SK-N-DZ (cell line): ENCODE measurements around the gene PARVA. TPM values are rescaled to one million over a fixed set of nuclear protein-coding genes. Genes with fewer than 3 reads are reported as not detected.
A peak's percentile ranks its signal among the peaks of the same experiment; 100 is the strongest.
"Not testable (repeated sequence)": the region's sequence is repeated elsewhere in the genome, so short reads cannot be mapped to it uniquely, and the experiment has no call there.

Source experiments
- DNase-seq: peaks from one replicate; pipeline ENCODE4 v3.0.0-alpha.2; 2015; ENCODE audit warnings: low spot score
- polyA plus RNA-seq, 2 experiments: library from polyadenylated mRNA; depleted of rRNA; stranded (reverse); fragments of >200 nt; gene quantifications; 2 replicates each; pipeline ENCODE4 v1.2.3, GENCODE V29; 2014

Gene PARVA, protein sequence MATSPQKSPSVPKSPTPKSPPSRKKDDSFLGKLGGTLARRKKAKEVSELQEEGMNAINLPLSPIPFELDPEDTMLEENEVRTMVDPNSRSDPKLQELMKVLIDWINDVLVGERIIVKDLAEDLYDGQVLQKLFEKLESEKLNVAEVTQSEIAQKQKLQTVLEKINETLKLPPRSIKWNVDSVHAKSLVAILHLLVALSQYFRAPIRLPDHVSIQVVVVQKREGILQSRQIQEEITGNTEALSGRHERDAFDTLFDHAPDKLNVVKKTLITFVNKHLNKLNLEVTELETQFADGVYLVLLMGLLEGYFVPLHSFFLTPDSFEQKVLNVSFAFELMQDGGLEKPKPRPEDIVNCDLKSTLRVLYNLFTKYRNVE
- polyA plus RNA-seq (2014; cell fraction: cytosol; rRNA removed), result 63.4 and 64.4 TPM in 2 replicates
- polyA plus RNA-seq (2014; cell fraction: nucleus; rRNA removed), result 26.6 and 30.5 TPM in 2 replicates

DNA sequence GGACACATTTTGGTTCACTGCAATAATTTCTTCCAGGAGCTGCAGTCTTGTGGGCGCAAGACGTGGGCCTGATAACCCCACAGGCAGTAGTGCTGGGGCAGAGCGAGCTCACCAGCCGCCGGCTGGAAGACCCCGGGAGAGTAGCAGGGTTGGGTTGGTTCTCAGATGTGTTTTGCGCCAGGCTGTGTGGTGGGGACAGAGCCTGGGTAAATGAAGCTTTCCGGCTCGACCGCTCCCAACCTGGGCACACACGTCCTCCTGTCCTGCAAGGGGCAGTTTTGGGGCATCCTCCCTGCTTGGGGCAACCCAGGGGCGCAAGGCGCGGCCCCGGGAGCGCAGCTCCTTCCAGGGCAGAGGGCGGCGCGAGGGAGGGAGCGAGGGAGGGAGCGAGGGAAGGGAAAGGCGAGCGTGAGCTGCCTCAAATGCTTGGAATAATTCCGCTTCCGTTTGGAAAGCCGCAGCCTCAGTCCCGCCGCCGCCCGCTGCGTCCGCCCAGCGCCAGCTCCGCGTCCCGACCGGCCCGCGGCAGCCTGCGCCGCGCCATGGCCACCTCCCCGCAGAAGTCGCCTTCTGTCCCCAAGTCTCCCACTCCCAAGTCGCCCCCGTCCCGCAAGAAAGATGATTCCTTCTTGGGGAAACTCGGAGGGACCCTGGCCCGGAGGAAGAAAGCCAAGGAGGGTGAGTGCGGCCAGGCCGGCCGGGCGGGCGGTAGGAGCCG, at the start of gene PARVA:
TSS of gene PARVA (plus strand) at position 466 of the 718 bp plus-strand sequence. CDS start at position 543, 77 bp downstream.
- DNase-seq, result no peak

DNA sequence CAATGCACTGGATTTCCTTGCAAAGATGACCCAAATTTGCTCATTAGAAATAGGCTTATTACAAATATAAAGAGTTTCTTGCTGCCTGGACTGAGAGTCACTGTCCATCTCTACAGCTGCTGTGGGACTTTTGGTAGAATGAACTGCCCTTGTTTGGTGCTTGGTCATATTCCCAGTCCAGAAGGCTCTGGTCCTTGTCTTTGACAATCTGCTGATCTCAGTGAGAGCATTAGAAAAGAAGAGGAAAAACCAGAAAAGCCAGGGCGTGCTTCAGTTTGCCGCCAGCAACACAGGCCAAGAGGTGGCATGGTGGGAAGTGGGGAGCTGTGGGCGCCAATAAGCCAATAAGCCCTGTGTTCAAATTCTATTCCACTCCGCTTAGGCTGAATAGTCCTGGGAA, 48.2 kb upstream of the PARVA start:
- DNase-seq, result no peak

DNA sequence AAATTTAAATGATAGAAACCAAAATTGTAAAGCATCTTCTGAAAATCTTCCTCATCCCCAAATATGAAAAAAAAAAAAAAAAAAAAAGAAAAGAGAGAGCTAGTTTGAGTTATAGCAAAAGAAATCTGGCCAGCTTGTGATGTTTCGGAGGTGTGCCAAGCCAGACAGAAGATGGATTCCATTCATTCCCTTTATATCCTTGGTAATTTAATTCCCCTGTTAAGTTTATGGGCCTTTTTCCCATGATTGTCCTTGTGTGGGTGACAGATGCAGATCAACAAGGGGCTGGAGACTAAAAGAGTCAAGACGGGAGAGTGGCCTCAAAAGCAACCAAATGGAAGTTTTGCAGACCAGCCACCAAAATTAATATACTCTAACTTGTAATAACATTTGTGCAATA, 47.6 kb upstream of the PARVA start:
- peak; percentile 56 for DNase-seq

DNA sequence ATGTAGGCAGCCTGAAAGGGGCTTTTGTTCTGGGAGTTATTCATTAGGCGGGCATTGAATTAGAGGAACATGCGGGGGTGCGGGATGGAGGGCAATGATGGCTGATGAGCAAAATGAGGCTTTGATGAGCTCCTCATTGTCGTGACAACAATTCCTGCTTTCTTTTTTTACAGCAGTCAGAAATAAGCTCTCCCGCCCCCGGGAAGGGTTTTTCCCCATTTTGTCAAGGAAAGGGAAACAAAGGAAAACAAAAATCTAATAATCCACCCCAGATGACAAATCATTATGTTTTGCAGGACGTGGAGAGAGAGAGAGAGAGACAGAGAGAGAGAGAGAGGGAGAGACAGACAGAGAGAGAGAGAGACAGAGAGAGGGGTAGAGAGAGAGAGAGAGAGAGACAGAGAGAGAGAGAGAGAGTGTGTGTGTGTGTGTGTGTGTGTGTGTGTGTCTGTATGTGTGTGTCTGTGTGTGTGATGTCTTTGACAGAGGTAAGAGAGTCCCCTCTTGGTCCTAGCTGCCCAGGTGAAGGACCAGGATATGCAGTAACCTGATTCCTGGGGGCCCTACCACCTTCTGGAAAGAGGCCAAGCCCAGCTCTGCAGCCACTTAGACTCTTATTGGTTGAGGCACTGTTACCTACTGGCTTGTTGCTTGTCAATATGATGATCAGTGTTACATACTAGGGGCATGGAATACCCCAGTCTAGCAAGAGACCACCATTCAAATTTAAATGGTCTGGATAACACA, 46.7 kb upstream of the PARVA start:
- peak; percentile 47 for DNase-seq

DNA sequence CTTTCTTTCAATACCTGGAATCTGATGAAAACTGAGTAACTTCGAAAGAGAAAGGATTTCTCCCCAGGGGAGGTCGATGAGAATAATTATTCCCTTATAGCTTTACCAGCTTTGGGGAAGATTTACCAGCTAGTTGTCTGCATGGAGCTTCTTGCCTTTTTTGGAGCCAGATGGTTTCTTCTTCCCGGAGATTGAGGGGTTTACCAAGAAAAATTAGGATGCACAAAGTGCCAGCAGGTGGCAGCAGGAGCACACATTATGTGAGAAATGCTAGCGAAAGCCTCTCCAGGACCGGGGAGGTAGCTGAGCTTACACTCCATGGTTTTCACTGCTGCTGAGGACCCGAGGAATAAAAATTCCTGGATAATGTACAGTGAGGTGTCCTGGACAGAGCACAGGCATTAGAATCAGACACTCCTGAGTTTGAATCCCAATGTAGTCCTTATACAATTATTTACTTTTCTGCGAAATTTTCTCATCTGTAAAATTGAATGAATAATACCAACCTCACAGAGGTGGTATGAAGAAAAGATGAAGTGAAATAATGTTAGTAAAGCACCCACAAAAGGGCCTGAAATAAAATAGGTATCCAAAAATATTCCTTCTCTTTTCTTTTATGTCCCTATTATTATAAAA, 46.0 kb upstream of the PARVA start:
- DNase-seq, result peak; percentile 91

DNA sequence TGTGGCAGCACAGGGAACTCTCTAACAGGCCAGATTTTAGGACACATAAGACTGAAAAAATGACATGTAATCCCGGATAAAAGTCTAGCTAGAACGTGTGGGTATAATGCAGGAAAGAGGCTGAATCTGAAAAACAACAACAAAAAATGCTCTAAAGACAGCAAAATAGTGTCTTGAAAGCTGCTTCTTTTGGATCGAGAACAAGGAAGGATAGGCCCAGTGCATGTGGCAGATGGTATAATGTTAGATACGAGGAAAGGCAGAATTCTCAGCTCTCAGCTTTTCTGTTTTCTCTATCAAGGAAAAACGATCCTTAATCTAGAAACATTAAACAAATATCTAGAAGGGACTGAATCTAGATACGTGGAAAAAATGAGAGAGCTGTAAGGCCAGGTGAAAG, 33.8 kb upstream of the PARVA start:
- no peak for DNase-seq

DNA sequence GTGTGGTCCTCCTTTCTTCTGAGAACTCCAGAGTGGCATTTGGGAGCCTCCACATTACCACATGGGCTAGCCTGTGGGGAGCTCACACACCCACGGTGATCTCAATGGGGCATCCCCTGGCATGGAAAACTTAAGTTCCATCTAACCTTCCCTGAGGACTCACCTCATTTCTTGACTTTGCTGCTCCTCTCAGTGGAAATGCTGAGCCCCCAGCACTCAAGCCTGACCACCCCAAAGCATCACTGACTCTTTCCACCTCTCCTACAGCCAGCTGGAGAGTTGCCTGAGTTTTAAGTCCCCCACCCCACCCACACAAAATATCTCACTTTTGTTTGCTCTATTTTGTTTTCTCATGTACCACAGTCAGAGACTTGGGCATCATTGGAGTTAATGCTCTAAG, 23.8 kb upstream of the PARVA start:
- no peak for DNase-seq

DNA sequence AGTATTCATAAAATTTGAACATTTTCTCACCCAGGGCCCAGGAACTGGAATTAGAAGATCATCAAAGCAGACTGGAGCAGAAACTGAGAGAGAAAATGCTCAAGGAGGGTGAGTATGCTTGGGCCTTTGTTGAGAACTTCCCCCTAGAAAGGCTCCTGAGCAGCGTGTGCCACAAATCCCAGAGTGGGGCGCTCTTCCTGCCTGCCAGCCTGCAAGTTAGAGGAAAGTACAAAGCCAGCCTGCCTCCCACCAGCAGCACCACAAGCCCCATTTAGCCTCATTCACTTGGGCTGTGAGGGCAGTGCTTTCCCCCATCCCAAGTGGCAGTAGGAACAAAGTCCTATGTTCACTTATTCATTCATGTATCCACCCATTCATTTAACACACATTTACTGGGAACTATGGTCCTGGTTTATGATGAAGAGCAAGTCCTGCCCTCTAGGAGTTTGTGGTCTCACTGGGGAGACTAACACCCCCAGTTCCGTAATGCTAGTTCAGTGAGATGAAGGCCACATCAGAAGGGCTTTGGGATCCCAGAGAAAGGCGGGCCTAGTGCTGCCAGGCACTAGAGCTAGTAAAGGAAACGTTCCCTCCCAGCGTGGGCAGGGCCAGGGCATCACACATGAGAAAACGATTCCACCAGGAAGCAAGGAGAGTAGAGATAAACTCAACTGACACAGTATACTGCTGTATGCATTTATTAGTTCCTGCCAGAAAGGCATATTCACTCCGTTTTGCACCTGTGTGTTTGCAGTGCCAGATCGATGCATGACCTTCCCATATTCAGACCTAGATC, 22.4 kb upstream of the PARVA start:
- DNase-seq, result no peak

DNA sequence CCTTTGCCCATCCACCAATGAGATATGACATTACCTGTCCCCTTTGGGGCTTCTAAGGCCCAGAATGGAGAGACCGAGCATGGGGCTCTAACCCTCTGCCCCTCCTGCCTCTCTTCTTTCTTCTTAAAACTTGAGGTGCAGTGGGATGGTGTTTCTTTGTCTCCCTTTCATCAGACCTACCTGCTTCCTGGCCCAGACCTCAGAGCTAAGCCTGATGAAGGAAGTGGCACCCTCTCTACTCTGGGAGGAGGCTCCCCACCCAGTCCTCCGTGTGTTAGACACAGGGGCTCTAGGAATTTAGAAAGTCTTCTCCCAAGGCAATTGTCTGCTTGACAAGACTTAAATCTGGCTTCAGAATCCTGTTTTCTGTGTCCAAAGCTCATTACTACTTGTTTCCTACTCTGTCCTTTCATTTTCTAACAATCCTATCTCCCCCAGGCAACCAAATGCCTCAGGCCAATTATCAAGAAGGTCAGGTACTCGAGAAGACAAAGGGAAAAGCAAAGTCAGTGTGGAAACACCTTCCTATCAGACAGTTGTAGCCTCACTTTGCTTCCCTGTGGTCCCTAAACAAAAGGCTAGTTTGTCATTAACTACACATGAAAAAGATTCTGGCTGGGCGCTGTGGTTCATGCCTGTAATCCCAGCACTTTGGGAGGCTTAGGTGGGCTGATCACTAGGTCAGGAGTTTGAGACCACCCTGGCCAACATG, 20.3 kb upstream of the PARVA start:
- no peak for DNase-seq

DNA sequence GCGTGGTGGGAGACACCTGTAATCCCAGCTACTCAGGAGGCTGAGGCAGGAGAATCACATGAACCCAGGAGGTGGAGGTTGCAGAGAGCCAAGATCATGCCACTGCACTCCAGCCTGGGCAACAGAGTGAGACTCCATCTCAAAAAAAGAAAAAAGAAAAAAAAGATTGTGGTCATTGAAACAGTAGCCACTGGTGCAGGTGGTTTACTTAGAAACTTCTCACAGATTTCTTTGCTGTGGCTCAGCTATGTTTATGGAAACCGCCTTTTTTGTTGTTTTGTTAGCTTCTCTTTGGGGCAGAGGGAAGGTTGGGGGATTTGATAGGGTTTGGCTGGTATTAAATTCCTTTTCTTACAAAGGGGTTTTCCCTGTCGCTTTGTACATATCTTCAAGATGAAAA, 19.7 kb upstream of the PARVA start:
- DNase-seq, result not testable (repeated sequence)

DNA sequence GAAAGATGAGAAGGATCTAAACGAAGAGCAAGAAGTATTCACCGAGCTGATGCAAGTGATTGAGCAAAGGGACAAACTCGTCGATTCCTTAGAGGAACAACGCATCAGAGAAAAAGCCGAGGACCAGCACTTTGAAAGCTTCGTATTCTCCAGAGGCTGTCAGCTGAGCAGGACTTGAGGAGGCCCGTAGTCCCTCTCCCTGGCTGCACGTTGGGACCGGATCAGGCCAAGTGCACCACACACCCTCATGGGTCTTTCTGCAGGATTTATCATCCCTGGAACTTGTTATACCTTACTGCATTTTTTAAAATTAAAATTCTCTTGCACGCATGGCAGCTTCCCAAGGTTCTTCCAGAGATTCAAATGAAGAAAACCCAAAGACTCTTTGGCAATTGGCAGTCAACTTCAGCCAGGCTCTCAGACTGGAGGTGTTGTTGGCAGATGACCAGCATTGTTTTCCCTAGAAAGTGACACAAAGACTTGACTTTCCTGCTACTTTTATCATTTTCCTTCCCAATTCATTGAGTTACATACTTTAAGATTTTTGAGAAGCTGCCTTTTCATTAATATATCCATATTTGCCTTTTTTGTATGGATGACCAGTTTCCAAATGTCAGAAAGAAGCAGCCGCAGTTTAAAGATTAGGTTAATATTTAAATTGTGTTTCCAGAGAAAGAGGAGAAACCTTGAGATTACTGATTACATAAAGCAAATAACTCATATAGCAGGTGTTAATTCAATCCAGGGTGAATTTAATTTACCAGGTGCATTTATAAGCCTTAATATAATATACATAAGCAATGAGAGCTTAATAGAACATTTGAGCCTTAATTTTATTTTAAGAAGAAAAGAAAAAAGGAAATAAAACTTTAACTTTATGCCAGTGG, 18.8 kb upstream of the PARVA start:
- DNase-seq, result no peak

DNA sequence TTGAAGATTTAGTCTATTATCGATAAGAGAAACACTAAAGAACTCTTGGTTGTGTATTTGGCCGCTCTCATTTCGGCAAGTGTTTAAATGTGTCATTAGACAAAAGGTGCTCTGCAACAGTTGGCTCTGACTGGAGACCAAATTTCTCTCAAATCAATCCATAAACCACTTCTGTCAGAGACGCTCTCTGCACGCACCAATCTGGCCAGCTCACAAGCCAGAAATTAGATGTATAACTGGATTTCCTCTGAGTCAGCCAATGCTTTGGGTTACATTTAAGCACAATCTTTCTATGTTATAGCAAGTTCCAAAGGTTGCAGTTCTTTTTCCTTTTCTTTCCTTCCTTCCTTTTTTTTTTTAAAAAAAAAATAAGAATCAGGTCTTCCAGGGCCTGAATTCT, 17.6 kb upstream of the PARVA start:
- no peak for DNase-seq

DNA sequence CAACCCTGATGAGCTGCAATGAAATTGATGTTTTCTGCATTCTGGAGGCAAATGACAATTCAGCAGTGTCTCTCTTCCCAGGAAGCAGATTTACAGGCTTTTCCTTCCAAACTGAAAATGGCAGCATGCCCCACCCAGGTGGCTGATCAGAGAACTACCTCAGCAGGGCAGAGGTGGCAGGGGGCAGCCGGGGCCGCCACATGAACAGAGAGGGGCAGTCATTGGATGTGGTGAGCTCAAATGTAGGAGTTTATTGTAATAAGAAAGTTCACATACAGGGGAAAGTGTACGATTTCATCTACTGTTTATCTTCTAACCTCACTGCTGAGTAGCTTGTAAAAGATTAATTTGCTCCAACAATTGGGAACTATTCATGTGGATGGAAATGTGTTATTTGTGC, 15.7 kb upstream of the PARVA start:
- no peak for DNase-seq

DNA sequence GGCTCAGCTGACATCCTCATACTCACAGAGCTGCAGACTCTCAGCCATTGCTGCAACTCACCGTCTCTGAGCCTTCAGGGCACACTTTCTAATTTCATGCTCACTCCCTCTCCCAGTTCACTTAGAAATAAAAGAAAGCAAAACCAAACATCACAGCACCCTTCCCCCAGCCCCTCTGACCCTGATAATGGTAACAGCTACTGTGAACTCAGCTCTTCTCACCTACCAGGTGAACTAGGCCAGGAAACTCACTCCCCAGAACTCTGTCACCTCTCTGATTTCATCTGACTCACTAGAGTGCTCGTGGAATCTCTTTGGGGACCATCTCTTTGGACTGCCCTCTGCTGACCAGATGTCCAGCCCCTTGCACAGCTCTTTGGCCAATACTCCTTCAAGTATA, 14.5 kb upstream of the PARVA start:
- no peak for DNase-seq

DNA sequence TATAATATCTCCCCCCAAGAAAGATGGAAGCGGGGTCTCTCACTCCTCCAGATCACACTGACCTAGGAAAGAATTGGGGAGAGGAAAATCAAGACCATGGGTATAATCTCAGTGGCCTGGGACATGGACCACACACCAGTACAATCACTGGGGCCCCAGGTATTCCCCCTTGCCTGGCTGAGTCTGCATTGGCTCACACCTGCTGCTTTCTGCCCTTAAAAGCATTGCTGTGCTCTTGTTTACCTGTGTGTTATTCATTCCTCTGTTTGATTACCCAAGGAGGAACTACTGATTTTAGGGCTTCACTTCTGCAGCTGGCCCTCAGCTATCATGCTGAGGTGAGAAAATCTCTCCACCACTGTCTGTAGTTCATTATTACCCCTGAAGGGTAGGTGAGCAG, 14.0 kb upstream of the PARVA start:
- DNase-seq, result no peak

DNA sequence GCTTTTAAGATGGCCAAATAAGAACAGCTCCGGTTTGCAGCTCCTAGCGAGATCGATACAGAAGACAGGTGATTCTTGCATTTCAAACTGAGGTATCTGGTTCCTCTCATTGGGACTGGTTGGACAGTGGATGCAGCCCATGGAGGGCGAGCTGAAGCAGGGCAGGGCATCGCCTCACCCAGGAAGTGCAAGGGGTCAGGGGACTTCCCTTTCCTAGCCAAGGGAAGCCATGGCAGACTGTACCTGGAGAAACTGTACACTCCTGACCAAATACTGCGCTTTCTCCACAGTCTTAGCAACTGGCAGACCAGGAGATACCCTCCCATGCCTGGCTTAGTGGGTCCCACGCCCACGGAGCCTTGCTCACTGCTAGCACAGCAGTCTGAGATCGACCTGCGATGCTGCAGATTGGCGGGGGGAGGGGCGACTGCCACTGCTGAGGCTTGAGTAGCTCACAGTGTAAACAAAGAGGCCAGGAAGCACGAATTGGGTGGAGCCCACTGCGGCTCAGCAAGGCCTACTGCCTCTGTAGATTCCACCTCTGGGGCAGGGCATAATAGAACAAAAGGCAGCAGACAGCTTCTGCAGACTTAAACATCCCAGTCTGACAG, 11.3 kb upstream of the PARVA start:
- DNase-seq, result peak; percentile 61

DNA sequence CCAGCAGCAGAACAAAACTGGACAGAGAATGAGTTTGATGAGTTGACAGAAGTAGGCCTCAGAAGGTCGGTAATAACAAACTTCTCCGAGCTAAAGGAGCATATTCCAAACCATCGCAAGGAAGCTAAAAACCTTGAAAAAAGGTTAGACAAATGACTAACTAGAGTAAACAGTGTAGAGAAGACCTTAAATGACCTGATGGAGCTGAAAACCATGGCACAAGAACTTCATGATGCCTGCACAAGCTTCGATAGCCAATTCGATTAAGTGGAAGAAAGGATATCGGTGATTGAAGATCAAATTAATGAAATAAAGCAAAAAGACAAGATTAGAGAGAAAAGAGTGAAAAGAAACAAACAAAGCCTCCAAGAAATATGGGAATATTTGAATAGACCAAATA, 10.3 kb upstream of the PARVA start:
- DNase-seq, result not testable (repeated sequence)

DNA sequence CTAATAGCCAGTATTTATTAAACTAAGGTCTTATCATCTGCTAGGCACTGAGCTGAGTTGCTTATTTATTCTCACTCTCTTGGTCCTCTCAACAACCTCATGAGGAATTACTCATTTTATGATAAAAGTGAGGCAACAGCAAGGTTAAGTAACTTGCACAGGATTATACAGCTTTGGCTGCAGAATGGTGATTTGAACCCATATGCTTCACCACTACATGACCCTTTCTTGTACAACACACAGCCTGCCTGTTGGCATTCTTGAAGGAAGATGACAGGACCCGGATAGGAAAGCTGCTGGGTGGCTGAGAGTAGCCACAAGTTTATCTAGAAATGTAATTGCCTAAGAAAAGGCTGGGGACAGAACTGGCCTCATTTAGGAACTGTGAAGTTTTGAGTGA, 5.3 kb upstream of the PARVA start:
- no peak for DNase-seq

DNA sequence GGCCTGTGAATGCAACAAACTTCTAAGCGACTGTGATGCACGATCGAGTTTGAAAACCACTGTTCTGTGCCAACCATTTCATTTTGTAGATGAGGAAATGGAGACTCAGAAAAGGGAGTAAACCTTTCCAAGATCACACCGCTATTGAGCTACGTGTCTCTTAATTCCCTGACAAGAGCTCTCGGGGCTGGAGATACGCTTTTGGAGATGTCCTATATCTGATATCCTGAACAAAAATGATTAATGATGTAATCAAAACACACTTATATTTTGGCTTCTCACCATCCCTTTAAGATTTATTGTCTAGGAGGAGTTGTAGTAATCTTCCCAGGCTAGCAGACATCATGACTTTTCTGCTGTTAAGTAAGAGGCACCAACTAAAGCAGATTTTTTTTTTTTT, 1.7 kb upstream of the PARVA start:
- no peak for DNase-seq
